Nephron (organoid): Measurements from ENCODE around the gene F5.

Experiments used
- H3K27ac Mint-ChIP-seq, 3 experiments: 2 replicates each; pipeline ENCODE4 v1.8.0; 2020; ENCODE audit warnings: mixed read lengths in 3 of 3, mild to moderate bottlenecking in 2 of 3, moderate library complexity in 1 of 3
- H3K27me3 Mint-ChIP-seq: 2 replicates; pipeline ENCODE4 v1.8.0; 2021; ENCODE audit warnings: low read depth, mild to moderate bottlenecking, moderate library complexity, mixed read lengths
- H3K36me3 Mint-ChIP-seq: 2 replicates; pipeline ENCODE4 v1.8.0; 2020; ENCODE audit warnings: low read depth, mixed read lengths
- H3K4me1 Mint-ChIP-seq: 2 replicates; pipeline ENCODE4 v1.8.0; 2020; ENCODE audit warnings: mixed read lengths
- H3K4me3 Mint-ChIP-seq, 3 experiments: 2 replicates each; pipeline ENCODE4 v1.8.0; 2020; ENCODE audit warnings: mild to moderate bottlenecking in 3 of 3, mixed read lengths in 3 of 3, moderate library complexity in 2 of 3
- H3K9me3 Mint-ChIP-seq: 2 replicates; pipeline ENCODE4 v1.8.0; 2020; ENCODE audit warnings: mixed read lengths
- TF ChIP-seq, protein P1 (sequence below), 3 experiments: fragments of 200-600 bp; sonication (generic); IDR thresholded peaks; one replicate each; pipeline ENCODE4 v1.5.0; 2021; ENCODE audit warnings: antibody characterized with exemption in 3 of 3; ENCODE audit not compliant: unreplicated experiment in 3 of 3

F5 gene

DNA sequence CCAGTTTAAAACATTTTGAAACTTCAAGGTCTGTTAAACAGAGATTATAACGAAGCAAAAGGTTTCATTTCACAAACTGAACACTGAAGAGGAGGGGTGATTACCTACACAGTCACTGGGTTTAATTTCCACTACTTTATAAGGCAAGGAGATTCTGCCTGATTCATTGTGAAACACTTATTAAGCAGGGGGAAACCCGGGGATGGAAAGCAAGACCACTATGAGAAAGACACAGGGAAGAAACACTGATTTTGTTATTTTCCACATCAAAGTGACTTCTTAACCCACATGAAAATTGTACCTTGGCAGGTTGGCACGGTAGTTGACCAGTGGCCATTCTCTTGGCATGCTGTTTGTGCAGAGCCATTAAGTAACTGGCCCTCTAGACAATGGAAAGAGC lies 8.1 kb upstream of the F5 start:
- no peaks in the 10 kb centered on the region for H3K9me3 Mint-ChIP-seq
- no peak overlapping the region for H3K4me3 Mint-ChIP-seq
- no peaks in the 10 kb centered on the region for H3K4me1 Mint-ChIP-seq
- H3K27me3 Mint-ChIP-seq: peaks cover 18% of the 10 kb centered on the region
- TF ChIP-seq, protein P1, sequence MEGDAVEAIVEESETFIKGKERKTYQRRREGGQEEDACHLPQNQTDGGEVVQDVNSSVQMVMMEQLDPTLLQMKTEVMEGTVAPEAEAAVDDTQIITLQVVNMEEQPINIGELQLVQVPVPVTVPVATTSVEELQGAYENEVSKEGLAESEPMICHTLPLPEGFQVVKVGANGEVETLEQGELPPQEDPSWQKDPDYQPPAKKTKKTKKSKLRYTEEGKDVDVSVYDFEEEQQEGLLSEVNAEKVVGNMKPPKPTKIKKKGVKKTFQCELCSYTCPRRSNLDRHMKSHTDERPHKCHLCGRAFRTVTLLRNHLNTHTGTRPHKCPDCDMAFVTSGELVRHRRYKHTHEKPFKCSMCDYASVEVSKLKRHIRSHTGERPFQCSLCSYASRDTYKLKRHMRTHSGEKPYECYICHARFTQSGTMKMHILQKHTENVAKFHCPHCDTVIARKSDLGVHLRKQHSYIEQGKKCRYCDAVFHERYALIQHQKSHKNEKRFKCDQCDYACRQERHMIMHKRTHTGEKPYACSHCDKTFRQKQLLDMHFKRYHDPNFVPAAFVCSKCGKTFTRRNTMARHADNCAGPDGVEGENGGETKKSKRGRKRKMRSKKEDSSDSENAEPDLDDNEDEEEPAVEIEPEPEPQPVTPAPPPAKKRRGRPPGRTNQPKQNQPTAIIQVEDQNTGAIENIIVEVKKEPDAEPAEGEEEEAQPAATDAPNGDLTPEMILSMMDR (IDR thresholded peaks at IDR 0.05; ENCODE audit: unreplicated experiment in 3 of 3): no peak
- no peak overlapping the region for H3K27ac Mint-ChIP-seq
- no peaks in the 10 kb centered on the region for H3K36me3 Mint-ChIP-seq

DNA sequence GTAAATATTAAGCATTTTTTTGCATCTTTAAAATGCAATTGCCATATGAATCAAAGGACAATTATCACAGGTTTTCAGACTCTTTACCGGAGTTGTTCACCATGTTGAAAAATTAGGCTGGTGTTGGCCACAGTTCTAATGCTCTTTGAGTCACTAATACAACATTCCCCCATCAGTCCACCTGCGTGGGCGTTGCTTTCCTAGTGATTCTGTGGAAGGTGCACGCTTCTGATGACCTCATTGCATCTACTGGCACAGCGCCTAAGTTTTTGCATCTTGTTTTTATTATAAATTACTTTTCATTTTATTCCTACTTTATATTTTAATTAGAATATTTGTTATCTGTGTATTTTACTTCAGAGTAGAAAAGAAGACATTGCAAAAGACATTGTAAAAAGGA lies 4.7 kb upstream of the F5 start:
- no peak overlapping the region for H3K27ac Mint-ChIP-seq
- TF ChIP-seq, protein P1 (IDR thresholded peaks at IDR 0.05; ENCODE audit: unreplicated experiment in 3 of 3): no peak
- H3K9me3 Mint-ChIP-seq: no peaks in the 10 kb centered on the region
- H3K4me1 Mint-ChIP-seq: no peaks in the 10 kb centered on the region
- H3K36me3 Mint-ChIP-seq: no peaks in the 10 kb centered on the region
- no peak overlapping the region for H3K4me3 Mint-ChIP-seq
- peaks cover 44% of the 10 kb centered on the region for H3K27me3 Mint-ChIP-seq

DNA sequence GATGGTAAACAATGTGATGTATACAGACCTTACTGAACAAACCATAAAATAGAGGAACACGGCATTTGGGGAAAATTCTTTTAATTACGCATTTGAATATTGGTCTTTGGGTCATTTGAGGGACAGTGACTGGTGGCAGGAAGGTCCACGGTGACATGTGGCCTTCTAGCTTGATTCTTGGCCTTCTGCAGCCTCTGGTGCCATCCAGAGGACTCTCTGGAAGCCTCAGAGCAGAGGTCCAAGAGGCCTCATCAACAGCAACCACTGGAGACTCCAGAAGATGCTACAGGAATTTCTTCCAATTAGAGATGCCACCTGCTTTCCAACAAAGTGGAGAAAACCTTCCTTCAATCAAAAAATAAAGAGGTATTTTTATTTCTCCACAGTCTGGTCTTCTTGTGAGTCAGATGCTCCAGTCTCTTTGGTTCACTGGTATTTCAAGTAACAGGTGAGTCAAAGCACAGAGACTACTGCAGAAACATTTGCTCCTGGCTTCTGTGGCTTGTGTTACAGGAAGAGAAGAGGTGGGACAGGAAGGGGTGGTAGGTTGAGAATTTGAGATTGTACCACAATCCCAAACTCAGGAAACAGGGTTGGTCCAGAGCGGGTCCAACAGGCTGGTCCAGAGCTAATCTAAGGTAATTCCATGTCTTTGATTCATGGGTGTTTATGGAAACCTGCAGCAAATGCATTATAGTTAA lies 2.7 kb upstream of the F5 start:
- Mint-ChIP-seq H3K9me3 (no peaks in the 10 kb centered on the region), H3K4me1 (no peaks in the 10 kb centered on the region), H3K27ac (no peak overlapping the region), H3K36me3 (no peaks in the 10 kb centered on the region), H3K27me3 (peaks cover 49% of the 10 kb centered on the region), H3K4me3 (no peak overlapping the region)
- TF ChIP-seq, protein P1 (IDR thresholded peaks at IDR 0.05; ENCODE audit: unreplicated experiment in 3 of 3): no peak

DNA sequence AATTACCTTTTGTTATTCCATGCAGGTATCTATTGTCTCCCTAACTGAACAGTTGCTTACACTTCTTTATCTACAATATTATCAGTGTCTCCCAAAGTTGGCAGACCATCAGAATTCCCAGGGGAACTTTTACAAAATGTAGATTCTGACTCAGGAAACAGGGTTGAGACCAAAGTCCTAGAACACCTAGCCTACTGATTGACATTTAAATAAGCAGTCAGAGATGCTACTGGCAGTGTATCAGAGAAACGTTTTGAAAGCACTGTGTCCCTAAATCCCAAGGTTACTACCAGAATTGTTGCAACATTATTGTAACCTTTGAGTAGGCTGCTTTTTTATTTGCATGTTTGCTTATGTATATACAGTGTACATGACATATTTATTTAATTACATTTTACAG lies 1.8 kb upstream of the F5 start:
- TF ChIP-seq, protein P1 (IDR thresholded peaks at IDR 0.05; ENCODE audit: unreplicated experiment in 3 of 3): no peak
- Mint-ChIP-seq H3K4me1 (no peaks in the 10 kb centered on the region), H3K27me3 (peaks cover 55% of the 10 kb centered on the region), H3K9me3 (no peaks in the 10 kb centered on the region), H3K36me3 (no peaks in the 10 kb centered on the region), H3K27ac (no peak overlapping the region), H3K4me3 (no peak overlapping the region)

DNA sequence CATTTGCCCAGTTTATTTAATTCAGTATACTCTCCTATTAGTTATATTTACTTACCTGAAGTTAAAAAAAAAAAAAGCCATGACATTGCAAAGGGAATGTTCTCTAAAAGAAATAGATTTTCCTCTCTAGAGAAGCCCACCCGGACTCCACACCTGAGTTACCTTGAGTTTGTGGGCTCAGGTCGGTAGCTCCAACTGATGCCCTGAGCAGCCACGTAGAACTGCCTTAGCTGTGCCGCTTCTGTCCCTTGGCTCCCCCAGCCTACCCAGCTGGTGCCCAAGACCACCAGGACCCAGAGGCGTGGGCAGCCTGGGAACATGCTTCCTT lies 250 bp downstream of the F5 start:
- Mint-ChIP-seq H3K9me3 (no peaks in the 10 kb centered on the region), H3K36me3 (no peaks in the 10 kb centered on the region), H3K27ac (no peak overlapping the region), H3K27me3 (peaks cover 60% of the 10 kb centered on the region), H3K4me3 (no peak overlapping the region), H3K4me1 (no peaks in the 10 kb centered on the region)
- TF ChIP-seq, protein P1 (IDR thresholded peaks at IDR 0.05; ENCODE audit: unreplicated experiment in 3 of 3): no peak

DNA sequence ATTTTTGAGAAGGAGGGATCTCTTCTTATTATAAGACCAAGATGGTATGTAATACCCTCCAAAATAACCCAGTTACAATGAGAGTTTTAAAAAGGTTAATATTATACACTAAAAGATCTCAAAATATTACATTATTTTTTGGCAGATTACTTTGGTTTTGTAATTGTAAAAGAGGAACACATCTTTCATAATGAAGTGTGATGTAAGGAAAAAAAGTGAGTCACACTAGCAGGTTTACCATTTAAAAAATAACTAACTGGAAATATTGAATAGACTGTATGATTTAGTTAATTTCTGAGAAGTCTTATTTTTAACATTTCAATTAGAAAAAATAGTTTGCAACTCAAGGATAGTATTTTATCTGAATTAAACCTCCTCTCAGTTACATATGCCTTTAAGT lies 1.1 kb downstream of the F5 start:
- H3K4me1 Mint-ChIP-seq: no peaks in the 10 kb centered on the region

More for the DNA sequence above, 1.1 kb downstream of the F5 start:
- H3K36me3 Mint-ChIP-seq: no peaks in the 10 kb centered on the region
- peaks cover 58% of the 10 kb centered on the region for H3K27me3 Mint-ChIP-seq
- H3K4me3 Mint-ChIP-seq: no peak overlapping the region
- H3K27ac Mint-ChIP-seq: no peak overlapping the region
- H3K9me3 Mint-ChIP-seq: no peaks in the 10 kb centered on the region
- TF ChIP-seq, protein P1 (IDR thresholded peaks at IDR 0.05; ENCODE audit: unreplicated experiment in 3 of 3): no peak
